IMR-90 (cell line): ENCODE data around the gene TSEN34. TPM values are rescaled to one million over a fixed set of nuclear protein-coding genes. Genes with fewer than 3 reads are reported as not detected.

ENCODE experiments used
- polyA plus RNA-seq, 3 experiments: library from polyadenylated mRNA; depleted of rRNA; stranded (reverse); fragments of >200 nt; gene quantifications; 2 replicates each; pipeline ENCODE4 v1.2.3, GENCODE V29; 2012; ENCODE audit warnings: low replicate concordance in 1 of 3
- total RNA-seq: library from RNA; depleted of rRNA; stranded (reverse); fragments of >200 nt; gene quantifications from 2 replicates; pipeline ENCODE4 v1.2.3, GENCODE V29; 2012; rRNA removed

The TSEN34 gene
- total and polyA plus RNA-seq, 2 of the 4 experiments (the other 2 are of a cell fraction): 32.1 to 69.4 TPM

Other genes with a start within 250 kb of the TSEN34 start
- gene CACNG8, start 228.4 kb upstream of the TSEN34 start, total RNA-seq: not detected in 2 replicates
- gene CACNG8, start 228.4 kb upstream of the TSEN34 start, polyA plus RNA-seq (2012; rRNA removed): 0.09 and 0.15 TPM in 2 replicates
- gene CACNG6, start 199.7 kb upstream of the TSEN34 start, total RNA-seq: not detected in 2 replicates
- not detected in 2 replicates for gene CACNG6, start 199.7 kb upstream of the TSEN34 start, polyA plus RNA-seq (2012; rRNA removed)
- gene VSTM1, start 127.4 kb upstream of the TSEN34 start, total RNA-seq: not detected in 2 replicates
- gene VSTM1, start 127.4 kb upstream of the TSEN34 start, polyA plus RNA-seq (2012; rRNA removed): not detected in 2 replicates
- not detected in 2 replicates for gene TARM1, start 109.9 kb upstream of the TSEN34 start, total RNA-seq
- not detected in 2 replicates for gene TARM1, start 109.9 kb upstream of the TSEN34 start, polyA plus RNA-seq (2012; rRNA removed)
- not detected in 2 replicates for gene OSCAR, start 90.5 kb upstream of the TSEN34 start, total RNA-seq
- gene OSCAR, start 90.5 kb upstream of the TSEN34 start, polyA plus RNA-seq (2012; rRNA removed): 0.15 and 0.23 TPM in 2 replicates
- gene NDUFA3, start 88.5 kb upstream of the TSEN34 start, total RNA-seq: 7.9 and 24.7 TPM in 2 replicates
- gene NDUFA3, start 88.5 kb upstream of the TSEN34 start, polyA plus RNA-seq (2012; rRNA removed): 85.0 and 104 TPM in 2 replicates
- 7.9 and 11.9 TPM in 2 replicates for gene TFPT, start 75.7 kb upstream of the TSEN34 start, total RNA-seq
- gene TFPT, start 75.7 kb upstream of the TSEN34 start, polyA plus RNA-seq (2012; rRNA removed): 17.1 and 20.9 TPM in 2 replicates
- 66.1 and 66.9 TPM in 2 replicates for gene PRPF31, start 75.6 kb upstream of the TSEN34 start, total RNA-seq
- gene PRPF31, start 75.6 kb upstream of the TSEN34 start, polyA plus RNA-seq (2012; rRNA removed): 54.7 and 65.4 TPM in 2 replicates
- 5.4 and 10.6 TPM in 2 replicates for gene CNOT3, start 53.5 kb upstream of the TSEN34 start, total RNA-seq
- 19.9 and 26.7 TPM in 2 replicates for gene CNOT3, start 53.5 kb upstream of the TSEN34 start, polyA plus RNA-seq (2012; rRNA removed)
- 2.7 and 5.0 TPM in 2 replicates for gene LENG1, start 31.6 kb upstream of the TSEN34 start, total RNA-seq
- 5.3 and 6.1 TPM in 2 replicates for gene LENG1, start 31.6 kb upstream of the TSEN34 start, polyA plus RNA-seq (2012; rRNA removed)
- gene TMC4, start 18.1 kb upstream of the TSEN34 start, total RNA-seq: 0.28 and 0.72 TPM in 2 replicates
- 1.1 and 1.3 TPM in 2 replicates for gene TMC4, start 18.1 kb upstream of the TSEN34 start, polyA plus RNA-seq (2012; rRNA removed)
- 9.2 and 11.3 TPM in 2 replicates for gene MBOAT7, start 1.7 kb upstream of the TSEN34 start, total RNA-seq
- gene MBOAT7, start 1.7 kb upstream of the TSEN34 start, polyA plus RNA-seq (2012; rRNA removed): 121 and 137 TPM in 2 replicates
- gene RPS9, start 9.6 kb downstream of the TSEN34 start, total RNA-seq: 1,531 and 2,225 TPM in 2 replicates
- 2,323 and 2,588 TPM in 2 replicates for gene RPS9, start 9.6 kb downstream of the TSEN34 start, polyA plus RNA-seq (2012; rRNA removed)
- gene LILRB3, start 31.7 kb downstream of the TSEN34 start, total RNA-seq: not detected in 2 replicates
- gene LILRB3, start 31.7 kb downstream of the TSEN34 start, polyA plus RNA-seq (2012; rRNA removed): not detected in 2 replicates
- not detected in 2 replicates for gene LILRA6, start 51.5 kb downstream of the TSEN34 start, total RNA-seq
- not detected in 2 replicates for gene LILRA6, start 51.5 kb downstream of the TSEN34 start, polyA plus RNA-seq (2012; rRNA removed)
- gene LILRB5, start 66.0 kb downstream of the TSEN34 start, total RNA-seq: not detected in 2 replicates
- gene LILRB5, start 66.0 kb downstream of the TSEN34 start, polyA plus RNA-seq (2012; rRNA removed): not detected in 2 replicates
- not detected in 2 replicates for gene LILRB2, start 89.8 kb downstream of the TSEN34 start, total RNA-seq
- gene LILRB2, start 89.8 kb downstream of the TSEN34 start, polyA plus RNA-seq (2012; rRNA removed): not detected in 2 replicates
- not detected in 2 replicates for gene LILRA5, start 121.9 kb downstream of the TSEN34 start, total RNA-seq
- gene LILRA5, start 121.9 kb downstream of the TSEN34 start, polyA plus RNA-seq (2012; rRNA removed): not detected in 2 replicates
- gene LILRA4, start 147.9 kb downstream of the TSEN34 start, total RNA-seq: not detected in 2 replicates
- gene LILRA4, start 147.9 kb downstream of the TSEN34 start, polyA plus RNA-seq (2012; rRNA removed): not detected in 2 replicates
- not detected in 2 replicates for gene LAIR1, start 173.6 kb downstream of the TSEN34 start, total RNA-seq
- not detected in 2 replicates for gene LAIR1, start 173.6 kb downstream of the TSEN34 start, polyA plus RNA-seq (2012; rRNA removed)
- gene TTYH1, start 224.2 kb downstream of the TSEN34 start, total RNA-seq: not detected in 2 replicates
- gene TTYH1, start 224.2 kb downstream of the TSEN34 start, polyA plus RNA-seq (2012; rRNA removed): not detected in 2 replicates